ENCODE results near the gene PCDH12.

Gene PCDH12

GRCh38 chr5:141913560-141914198, 44.3 kb downstream of the PCDH12 start:
- DNase-seq (ENCODE audit: insufficient read length, low spot score) (no peak), FAIRE-seq (no peak)

- no peak for FAIRE-seq
- DNase-seq (ENCODE audit: insufficient read length, low spot score) = no peak
Observed at GRCh38 chr5:141910271-141910673, 47.7 kb downstream of the PCDH12 start.

- DNase-seq (ENCODE audit: insufficient read length, low spot score) = no peak
- FAIRE-seq = no peak
Observed at GRCh38 chr5:141909212-141909611, 48.8 kb downstream of the PCDH12 start.

- DNase-seq (ENCODE audit: insufficient read length, low spot score) (no peak), FAIRE-seq (no peak)
Observed at GRCh38 chr5:141908796-141909195, 49.2 kb downstream of the PCDH12 start.

GRCh38 chr5:141906972-141907371, 51.0 kb downstream of the PCDH12 start:
- DNase-seq (ENCODE audit: insufficient read length, low spot score) (no peak), FAIRE-seq (no peak)

GRCh38 chr5:141906517-141906916, 51.5 kb downstream of the PCDH12 start:
- FAIRE-seq (no peak), DNase-seq (ENCODE audit: insufficient read length, low spot score) (no peak)

- DNase-seq (ENCODE audit: insufficient read length, low spot score) = no peak
- no peak for FAIRE-seq
Observed at GRCh38 chr5:141904551-141904950, 53.5 kb downstream of the PCDH12 start.

GRCh38 chr5:141903261-141903660, 54.7 kb downstream of the PCDH12 start:
- no peak for FAIRE-seq
- no peak for DNase-seq (ENCODE audit: insufficient read length, low spot score)

- FAIRE-seq = no peak
- DNase-seq (ENCODE audit: insufficient read length, low spot score) = no peak
Observed at GRCh38 chr5:141902015-141902814, 55.8 kb downstream of the PCDH12 start.

GRCh38 chr5:141898448-141899049, 59.5 kb downstream of the PCDH12 start:
- no peak for FAIRE-seq
- DNase-seq (ENCODE audit: insufficient read length, low spot score) = no peak

- FAIRE-seq (no peak), DNase-seq (ENCODE audit: insufficient read length, low spot score) (no peak)
Observed at GRCh38 chr5:141897425-141897824, 60.6 kb downstream of the PCDH12 start.

All from HTR-8/SVneo (cell line).